GM13977 (cell line): ENCODE measurements around the gene ZNF276.

Source experiments
- DNase-seq: peaks from one replicate; pipeline ENCODE4 v3.0.0; 2012; ENCODE audit warnings: low spot score
- in situ Hi-C: fragments of 300-500 bp; cut with MboI; formaldehyde crosslinking; loops from one replicate; pipeline ENCODE4 v1.12.0; 2022; ENCODE audit warnings: low sequenced_read_pairs, low pct_unique_long_range_greater_than_20kb, mixed read lengths, inconsistent platforms; ENCODE audit not compliant: unreplicated experiment
- TF ChIP-seq, protein P1 (sequence below): IDR thresholded peaks from 2 replicates; pipeline ENCODE4 v1.5.1; 2012; ENCODE audit warnings: mild to moderate bottlenecking, control low read depth; ENCODE audit not compliant: insufficient read depth; ENCODE audit errors: extremely low read depth, missing control alignments

The ZNF276 gene

DNA sequence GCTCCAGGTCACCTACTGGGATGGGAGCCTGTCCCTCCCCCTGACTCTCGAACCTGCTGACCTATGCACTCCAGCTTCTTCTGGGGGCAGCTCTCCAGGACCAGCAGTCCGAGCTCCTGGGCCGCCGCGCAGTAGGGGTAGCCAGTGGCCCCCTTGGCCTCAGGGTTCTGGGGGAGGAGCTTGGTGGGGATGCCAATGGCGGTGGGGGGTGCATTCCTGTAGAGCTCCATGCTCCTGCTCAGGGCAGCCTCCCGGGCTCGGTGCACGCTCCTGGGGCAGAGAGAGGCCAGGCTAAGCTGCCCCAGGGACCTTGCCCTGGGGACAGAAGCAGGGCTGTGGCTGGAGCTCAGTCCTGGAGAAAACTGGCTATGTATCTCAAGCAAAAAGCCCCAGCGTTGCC, 12.2 kb upstream of the ZNF276 start:
- in situ Hi-C loops, result no loop called here
- no peak for DNase-seq
- TF ChIP-seq, protein P1, sequence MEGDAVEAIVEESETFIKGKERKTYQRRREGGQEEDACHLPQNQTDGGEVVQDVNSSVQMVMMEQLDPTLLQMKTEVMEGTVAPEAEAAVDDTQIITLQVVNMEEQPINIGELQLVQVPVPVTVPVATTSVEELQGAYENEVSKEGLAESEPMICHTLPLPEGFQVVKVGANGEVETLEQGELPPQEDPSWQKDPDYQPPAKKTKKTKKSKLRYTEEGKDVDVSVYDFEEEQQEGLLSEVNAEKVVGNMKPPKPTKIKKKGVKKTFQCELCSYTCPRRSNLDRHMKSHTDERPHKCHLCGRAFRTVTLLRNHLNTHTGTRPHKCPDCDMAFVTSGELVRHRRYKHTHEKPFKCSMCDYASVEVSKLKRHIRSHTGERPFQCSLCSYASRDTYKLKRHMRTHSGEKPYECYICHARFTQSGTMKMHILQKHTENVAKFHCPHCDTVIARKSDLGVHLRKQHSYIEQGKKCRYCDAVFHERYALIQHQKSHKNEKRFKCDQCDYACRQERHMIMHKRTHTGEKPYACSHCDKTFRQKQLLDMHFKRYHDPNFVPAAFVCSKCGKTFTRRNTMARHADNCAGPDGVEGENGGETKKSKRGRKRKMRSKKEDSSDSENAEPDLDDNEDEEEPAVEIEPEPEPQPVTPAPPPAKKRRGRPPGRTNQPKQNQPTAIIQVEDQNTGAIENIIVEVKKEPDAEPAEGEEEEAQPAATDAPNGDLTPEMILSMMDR, result no peak

GRCh38 chr16:89709716-89710432, 11.5 kb upstream of the ZNF276 start:
- in situ Hi-C loops, result loop anchor here (10.0 kb wide), 1 partner anchor 155 kb away; no protein-coding TSS in a partner anchor
- DNase-seq, result no peak
- TF ChIP-seq, protein P1, result no peak

DNA sequence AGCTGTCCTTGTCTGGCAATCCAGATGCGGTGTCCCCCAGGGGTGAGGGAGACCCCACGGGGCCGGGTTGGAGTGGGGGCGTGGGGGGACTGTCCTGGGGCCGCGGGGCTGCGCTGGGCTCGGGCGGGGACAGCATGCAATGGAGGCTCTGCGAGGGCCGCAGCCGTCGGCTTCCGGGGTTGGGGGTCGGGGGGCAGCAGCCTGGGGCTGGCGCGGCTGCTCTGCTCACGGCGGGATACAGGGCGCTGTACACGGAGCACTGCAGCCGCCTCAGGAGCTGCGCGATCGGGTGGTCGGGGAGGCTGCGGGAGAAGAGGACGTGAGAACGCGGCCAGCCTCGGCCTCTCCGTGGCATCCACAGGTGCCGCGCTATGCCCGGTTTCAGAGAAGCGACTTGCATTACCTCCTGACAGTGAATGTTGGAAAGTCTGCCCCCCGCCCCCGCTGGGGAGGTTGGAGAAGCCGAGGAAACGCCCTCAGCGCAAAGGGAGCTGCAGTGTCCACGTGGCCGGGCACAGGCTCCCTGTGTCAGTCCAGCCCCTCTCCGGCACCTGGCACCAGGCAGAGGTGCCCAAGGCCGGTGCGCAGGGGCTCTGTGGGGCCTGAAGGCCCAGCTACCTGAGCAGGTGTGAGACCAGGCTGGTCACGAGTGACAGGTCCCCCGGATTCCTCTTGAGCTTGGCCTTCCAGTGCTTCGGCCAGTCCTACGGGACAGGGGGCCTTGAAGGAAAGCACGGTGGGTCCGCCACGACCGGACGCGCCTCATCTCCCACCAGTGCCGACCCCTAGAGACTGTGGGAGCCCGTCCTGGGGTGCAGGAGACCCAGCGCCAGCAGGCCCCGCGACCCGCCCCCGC, 10.4 kb upstream of the ZNF276 start:
- peak; percentile 27 for DNase-seq
- in situ Hi-C loops, result loop anchor here (10.0 kb wide), 1 partner anchor 154 kb away; no protein-coding TSS in a partner anchor
- TF ChIP-seq, protein P1, result no peak

DNA sequence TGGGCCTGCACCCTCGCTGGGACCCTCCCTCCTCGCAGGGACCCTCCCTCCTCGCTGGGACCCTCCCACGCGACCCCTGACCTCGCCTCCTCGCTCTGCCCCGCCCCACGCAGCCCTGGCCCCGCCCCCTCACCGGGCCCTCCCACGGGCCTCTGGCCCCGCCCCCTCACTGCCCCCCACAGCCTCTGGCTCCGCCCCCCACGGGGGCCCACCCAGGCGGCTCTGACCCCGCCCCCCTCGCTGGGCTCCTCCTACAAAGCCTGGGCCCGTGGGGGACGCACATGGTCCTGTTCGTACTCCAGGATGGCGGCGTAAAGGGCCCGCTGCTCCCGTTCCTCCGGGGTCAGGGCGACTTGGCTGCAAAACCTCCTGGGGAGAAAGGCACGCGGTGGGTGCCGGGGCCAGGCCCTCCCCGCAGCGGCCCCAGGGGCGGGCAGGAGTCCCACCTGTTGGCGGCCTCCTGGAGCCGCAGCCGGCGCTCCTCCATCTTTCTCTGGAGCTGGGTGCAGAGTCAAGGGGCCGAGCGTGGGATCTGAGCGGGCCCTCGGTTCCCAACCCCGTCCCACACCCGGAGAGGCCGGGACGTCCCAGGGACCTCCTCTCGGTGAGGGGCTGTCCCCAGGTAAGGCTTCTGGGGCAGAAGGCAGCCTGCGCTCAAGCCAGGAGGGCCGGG, 9.6 kb upstream of the ZNF276 start:
- in situ Hi-C loops, result loop anchor here (10.0 kb wide), 1 partner anchor 153 kb away; no protein-coding TSS in a partner anchor
- peak; percentile 99 for DNase-seq
- TF ChIP-seq, protein P1, result no peak

DNA sequence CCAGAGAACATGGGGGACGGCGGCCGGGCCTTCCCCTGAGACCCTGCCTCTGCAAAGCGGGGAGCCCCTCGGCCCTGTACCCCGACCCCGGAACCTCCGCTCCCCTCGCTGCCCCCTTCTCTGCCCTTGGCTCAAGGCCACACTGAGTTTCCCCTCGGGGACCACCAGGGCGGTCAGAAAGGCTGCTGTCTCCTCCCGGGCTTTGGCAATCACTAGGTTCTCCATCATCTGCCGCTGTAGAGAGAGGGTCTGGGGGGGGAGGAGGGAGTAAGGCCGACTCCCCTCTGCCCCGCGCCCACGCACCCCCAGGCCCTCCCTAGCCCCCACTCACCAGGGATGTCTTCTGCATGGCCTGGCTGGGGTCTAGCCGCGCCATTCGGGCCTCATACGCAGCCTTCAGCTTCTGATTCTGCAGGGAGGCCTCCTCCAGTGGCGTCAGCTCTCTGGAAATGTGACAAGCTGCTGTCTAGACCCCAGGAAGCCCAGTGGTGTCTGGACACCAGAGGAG, 9.0 kb upstream of the ZNF276 start:
- in situ Hi-C loops, result loop anchor here (10.0 kb wide), 1 partner anchor 152 kb away; no protein-coding TSS in a partner anchor
- peak; percentile 36 for DNase-seq
- TF ChIP-seq, protein P1, result no peak

GRCh38 chr16:89716493-89716892, 4.8 kb upstream of the ZNF276 start:
- no peak for DNase-seq
- TF ChIP-seq, protein P1, result no peak
- in situ Hi-C loops, result loop anchor here (10.0 kb wide), 1 partner anchor 148 kb away; no protein-coding TSS in a partner anchor
